IMR-90 (cell line): ENCODE data around the gene SFT2D3. TPM values are rescaled to one million over a fixed set of nuclear protein-coding genes. Genes with fewer than 3 reads are reported as not detected.

ENCODE experiments used
- ATAC-seq: fragments of 200-7000 bp; cut with Tn5 transposase; 2 replicates; pipeline ENCODE4 v1.9.1; 2020; ENCODE audit warnings: low read depth, mild to moderate bottlenecking, moderate library complexity
- BruUV-seq: library from RNA; stranded (reverse); fragments of 400-500 nt; replicated peaks from 2 replicates; lab custom pipeline; 2021; lab: Mats Ljungman, UMichigan
- CTCF ChIA-PET: fragments of 300-600 bp; formaldehyde crosslinking; extraction: SDS; loops from one replicate; lab custom pipeline; 2021; ENCODE audit warnings: antibody characterized with exemption; lab: Yijun Ruan, JAX
- POLR2A ChIA-PET: fragments of 300-600 bp; sonication (Branson Sonifier 250); formaldehyde crosslinking; loops from one replicate; lab custom pipeline; 2022; ENCODE audit warnings: antibody characterized with exemption; ENCODE audit not compliant: unreplicated experiment; lab: Charles Lee
- DNase-seq: peaks from one replicate; pipeline ENCODE4 v3.0.0; 2013
- H2AFZ ChIP-seq: replicated peaks from 2 replicates; pipeline ENCODE3; 2013; ENCODE audit warnings: low read length, mild to moderate bottlenecking; ENCODE audit not compliant: poor library complexity
- H2AK5ac ChIP-seq: 2 replicates; pipeline ENCODE4 v1.6.1; 2013; ENCODE audit warnings: low read depth, low read length, inconsistent platforms
- H2AK9ac ChIP-seq: replicated peaks from 2 replicates; pipeline ENCODE3; 2013; ENCODE audit warnings: mild to moderate bottlenecking, low read depth, low read length, moderate library complexity; ENCODE audit not compliant: poor library complexity
- H2BK120ac ChIP-seq: 2 replicates; pipeline ENCODE4 v1.6.1; 2013; ENCODE audit warnings: low read depth, low read length, inconsistent platforms
- H2BK15ac ChIP-seq: 3 replicates; pipeline ENCODE4 v1.6.1; 2013; ENCODE audit warnings: low read depth, low read length, inconsistent platforms
- H2BK20ac ChIP-seq: 2 replicates; pipeline ENCODE4 v1.6.1; 2013; ENCODE audit warnings: low read depth, mild to moderate bottlenecking, inconsistent platforms, low read length, moderate library complexity
- H2BK5ac ChIP-seq: 2 replicates; pipeline ENCODE4 v1.6.1; 2013; ENCODE audit warnings: mild to moderate bottlenecking, low read depth, low read length, inconsistent platforms; ENCODE audit not compliant: poor library complexity, severe bottlenecking
- H3K14ac ChIP-seq: replicated peaks from 2 replicates; pipeline ENCODE4 v1.6.1; 2013; ENCODE audit warnings: low read depth, low read length, inconsistent platforms
- H3K18ac ChIP-seq: 2 replicates; pipeline ENCODE4 v1.6.1; 2013; ENCODE audit warnings: low read depth, low read length, control low read depth
- H3K23ac ChIP-seq: 2 replicates; pipeline ENCODE4 v1.6.1; 2013; ENCODE audit warnings: low read depth, low read length, inconsistent platforms
- H3K27ac ChIP-seq: 2 replicates; pipeline ENCODE4 v1.5.1; 2013; ENCODE audit warnings: mild to moderate bottlenecking, control low read depth, low read length; ENCODE audit not compliant: insufficient read depth
- H3K27me3 ChIP-seq: 2 replicates; pipeline ENCODE4 v1.6.1; 2013; ENCODE audit warnings: low read length; ENCODE audit not compliant: control insufficient read depth, insufficient read depth
- H3K36me3 ChIP-seq: 2 replicates; pipeline ENCODE4 v1.6.1; 2013; ENCODE audit warnings: low read length, mixed read lengths; ENCODE audit not compliant: control insufficient read depth, insufficient read depth
- H3K4ac ChIP-seq: 2 replicates; pipeline ENCODE4 v1.6.1; 2013; ENCODE audit warnings: low read depth, low read length, inconsistent platforms
- H3K4me1 ChIP-seq: 2 replicates; pipeline ENCODE4 v1.6.1; 2013; ENCODE audit warnings: low read length, mixed read lengths; ENCODE audit not compliant: control insufficient read depth, insufficient read depth
- H3K4me2 ChIP-seq: 2 replicates; pipeline ENCODE4 v1.6.1; 2013; ENCODE audit warnings: low read depth, mild to moderate bottlenecking, control low read depth, low read length, moderate library complexity
- H3K4me3 ChIP-seq: 2 replicates; pipeline ENCODE4 v1.5.1; 2013; ENCODE audit warnings: low read depth, mild to moderate bottlenecking, control low read depth, low read length, moderate library complexity; ENCODE audit not compliant: insufficient read depth
- H3K56ac ChIP-seq: 2 replicates; pipeline ENCODE4 v1.6.1; 2013; ENCODE audit warnings: low read length, inconsistent platforms; ENCODE audit not compliant: insufficient read depth; ENCODE audit errors: extremely low read depth
- H3K79me1 ChIP-seq, 2 experiments: 2 replicates each; pipeline ENCODE4 v1.6.1; 2013; ENCODE audit warnings: low read length in 2 of 2, inconsistent platforms in 1 of 2, low read depth in 1 of 2
- H3K9ac ChIP-seq: 2 replicates; pipeline ENCODE4 v1.6.1; 2013; ENCODE audit warnings: low read depth, low read length, control low read depth
- H3K9me1 ChIP-seq: 2 replicates; pipeline ENCODE4 v1.6.1; 2013; ENCODE audit warnings: low read length, inconsistent platforms; ENCODE audit not compliant: insufficient read depth
- H3K9me3 ChIP-seq: 2 replicates; pipeline ENCODE4 v1.6.1; 2013; ENCODE audit warnings: low read length; ENCODE audit not compliant: control insufficient read depth, insufficient read depth
- H4K20me1 ChIP-seq: 2 replicates; pipeline ENCODE4 v1.6.1; 2013; ENCODE audit warnings: low read length, inconsistent platforms; ENCODE audit not compliant: insufficient read depth
- H4K5ac ChIP-seq: 2 replicates; pipeline ENCODE4 v1.6.1; 2013; ENCODE audit warnings: mild to moderate bottlenecking, low read depth, low read length, control low read depth
- H4K8ac ChIP-seq, 2 experiments: 2 replicates each; pipeline ENCODE4 v1.6.1; 2013; ENCODE audit warnings: low read depth in 2 of 2, low read length in 2 of 2, control low read depth in 1 of 2, inconsistent platforms in 1 of 2
- H4K91ac ChIP-seq: 2 replicates; pipeline ENCODE4 v1.6.1; 2013; ENCODE audit warnings: low read depth, low read length, inconsistent platforms; ENCODE audit not compliant: insufficient read depth
- CEBPB ChIP-seq: IDR thresholded peaks from 2 replicates; pipeline ENCODE4 v1.6.1; 2012; ENCODE audit warnings: low read depth, low read length, improper control_type of control experiment
- CTCF ChIP-seq: conservative IDR thresholded peaks from 2 replicates; pipeline ENCODE4 v1.5.1; 2012; ENCODE audit warnings: mild to moderate bottlenecking, low read depth, low read length, improper control_type of control experiment
- MXI1 ChIP-seq: IDR thresholded peaks from 2 replicates; pipeline ENCODE4 v1.6.1; 2012; ENCODE audit warnings: low read depth, mild to moderate bottlenecking, low read length, moderate library complexity, borderline replicate concordance
- NFE2L2 ChIP-seq: fragments of 150-350 bp; IDR thresholded peaks from 2 replicates; pipeline ENCODE4 v1.6.1; 2016; ENCODE audit warnings: low read depth, mild to moderate bottlenecking, low read length
- RFX5 ChIP-seq: IDR thresholded peaks from 2 replicates; pipeline ENCODE4 v1.8.0; 2012; ENCODE audit warnings: low read depth, mild to moderate bottlenecking, low read length, moderate library complexity
- WGBS, 2 experiments: methylation state at CpG; one replicate each; pipeline versions ENCODE4 v1.1.5 to v1.1.7; 2013; ENCODE audit warnings: missing lambda C conversion rate in 2 of 2; ENCODE audit not compliant: insufficient read length in 1 of 2; ENCODE audit errors: extremely low coverage in 2 of 2; 5-methylcytosine and 5-hydroxymethylcytosine counted together
- dilution Hi-C: fragments of 300-500 bp; cut with HindIII; formaldehyde crosslinking; loops from one replicate; pipeline ENCODE4 v1.14.3; 2018; ENCODE audit warnings: low sequenced_read_pairs; ENCODE audit not compliant: unreplicated experiment
- in situ Hi-C: fragments of 300-500 bp; cut with MboI; formaldehyde crosslinking; loops from 3 replicates; pipeline ENCODE4 v1.14.3; 2019; ENCODE audit warnings: low sequenced_read_pairs, inconsistent platforms, mixed read lengths
- intact Hi-C: fragments of 100-400 bp; cut with micrococcal nuclease; formaldehyde crosslinking; loops from 2 replicates; pipeline ENCODE4 v1.10.0; 2022
- polyA plus RNA-seq, 3 experiments: library from polyadenylated mRNA; depleted of rRNA; stranded (reverse); fragments of >200 nt; gene quantifications; 2 replicates each; pipeline ENCODE4 v1.2.3, GENCODE V29; 2012; ENCODE audit warnings: low replicate concordance in 1 of 3
- total RNA-seq: library from RNA; depleted of rRNA; stranded (reverse); fragments of >200 nt; gene quantifications from 2 replicates; pipeline ENCODE4 v1.2.3, GENCODE V29; 2012
- TF ChIP-seq, protein P1 (sequence below): fragments of 150-350 bp; IDR thresholded peaks from 2 replicates; pipeline ENCODE4 v1.6.1; 2017; ENCODE audit warnings: mild to moderate bottlenecking, antibody characterized with exemption, low read length, low read depth

Gene SFT2D3
- total and polyA plus RNA-seq, 2 of the 4 experiments (the other 2 are of a cell fraction) = 2.5 to 3.1 TPM

DNA sequence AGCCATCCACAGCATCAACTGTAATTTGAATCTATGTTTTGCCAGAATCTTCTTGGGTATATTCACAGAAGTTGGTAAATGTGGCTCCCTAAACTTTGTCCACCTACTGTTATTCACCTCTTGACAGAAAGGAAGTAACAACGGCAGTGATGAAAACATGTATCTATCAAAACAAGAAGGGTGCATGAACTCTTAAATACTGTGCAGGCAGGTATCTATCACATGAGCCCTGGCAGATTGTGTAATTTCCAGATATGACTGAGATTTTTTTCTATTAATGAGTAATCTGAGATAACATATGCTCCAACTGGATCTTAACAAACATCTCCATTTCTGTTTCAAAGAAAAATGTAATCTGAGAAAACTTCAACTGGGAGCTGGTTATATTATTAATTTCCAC is 36.6 kb downstream of the SFT2D3 start:
- in situ Hi-C loops = no loop called here
- TF ChIP-seq RFX5 (no peak), MXI1 (no peak), NFE2L2 (no peak), CTCF (no peak), CEBPB (peak; percentile 47; the same call in 1 of the 2 replicates)
- TF ChIP-seq, protein P1, sequence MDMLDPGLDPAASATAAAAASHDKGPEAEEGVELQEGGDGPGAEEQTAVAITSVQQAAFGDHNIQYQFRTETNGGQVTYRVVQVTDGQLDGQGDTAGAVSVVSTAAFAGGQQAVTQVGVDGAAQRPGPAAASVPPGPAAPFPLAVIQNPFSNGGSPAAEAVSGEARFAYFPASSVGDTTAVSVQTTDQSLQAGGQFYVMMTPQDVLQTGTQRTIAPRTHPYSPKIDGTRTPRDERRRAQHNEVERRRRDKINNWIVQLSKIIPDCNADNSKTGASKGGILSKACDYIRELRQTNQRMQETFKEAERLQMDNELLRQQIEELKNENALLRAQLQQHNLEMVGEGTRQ = no peak
- no peak overlapping the region for H3K4ac ChIP-seq
- H3K27me3 ChIP-seq = no peaks in the 10 kb centered on the region
- no peak overlapping the region for H4K8ac ChIP-seq
- H3K56ac ChIP-seq = no peak overlapping the region
- WGBS, 2 experiments = no CpG with 5 or more reads among the region's 1 CpG
- CTCF ChIA-PET = no interaction called here
- H3K4me3 ChIP-seq = no peak overlapping the region
- H4K5ac ChIP-seq = no peak overlapping the region
- POLR2A ChIA-PET = no interaction called here
- no peak overlapping the region for H3K14ac ChIP-seq
- no peak overlapping the region for H2AFZ ChIP-seq
- H2BK15ac ChIP-seq = no peak overlapping the region
- ATAC-seq (no peak), DNase-seq (peak; percentile 7)
- H3K9me1 ChIP-seq = peaks cover 5% of the 10 kb centered on the region
- no TSS peak for BruUV-seq
- H3K79me1 ChIP-seq = peaks cover 13 to 21% of the 10 kb centered on the region in 2 experiments; a peak in 3 of 4 replicates
- dilution Hi-C loops = no loop called here
- H3K27ac ChIP-seq = no peak overlapping the region
- no peak overlapping the region for H3K18ac ChIP-seq
- H2AK5ac ChIP-seq = no peak overlapping the region
- H3K23ac ChIP-seq = no peak overlapping the region
- no peaks in the 10 kb centered on the region for H4K20me1 ChIP-seq
- H3K4me1 ChIP-seq = peaks cover 7% of the 10 kb centered on the region; the same call in 1 of the 2 replicates
- H2BK5ac ChIP-seq = no peak overlapping the region
- H2BK120ac ChIP-seq = no peak overlapping the region
- no peak overlapping the region for H4K91ac ChIP-seq
- H3K9me3 ChIP-seq = no peaks in the 10 kb centered on the region
- intact Hi-C loops = no loop called here
- H2AK9ac ChIP-seq = no peak overlapping the region
- H3K9ac ChIP-seq = no peak overlapping the region
- H3K4me2 ChIP-seq = no peak overlapping the region
- H2BK20ac ChIP-seq = no peak overlapping the region
- H3K36me3 ChIP-seq = peaks cover 4% of the 10 kb centered on the region
